ENCODE data around the gene GRK5.

Gene GRK5

GRCh38 chr10:119352042-119352441 is 144.7 kb downstream of the GRK5 start:
- no peak overlapping the region for H3K4me2 ChIP-seq (ENCODE audit: low read depth, low read length, poor library complexity, severe bottlenecking)
- H3K9me3 ChIP-seq (ENCODE audit: insufficient read depth, low read depth, low read length): peaks cover 23% of the 10 kb centered on the region
- no peaks in the 10 kb centered on the region for H3K79me2 ChIP-seq (ENCODE audit: insufficient read depth, low read length)
- peaks cover 26% of the 10 kb centered on the region; the same call in 1 of the 2 replicates for H3K36me3 ChIP-seq (ENCODE audit: insufficient read depth, low read length)
- H2AFZ ChIP-seq (ENCODE audit: low read length): no peak overlapping the region
- no peaks in the 10 kb centered on the region for H4K20me1 ChIP-seq (ENCODE audit: insufficient read depth, low read length, poor library complexity, severe bottlenecking)
- no peaks in the 10 kb centered on the region for H3K9me2 ChIP-seq (replicated peaks; ENCODE audit: low read depth, low read length)
- TF ChIP-seq CTCF (conservative IDR thresholded peaks at IDR 0.05; ENCODE audit: low read length) (peak; percentile 36), EZH2phosphoT487 (IDR thresholded peaks at IDR 0.05; ENCODE audit: borderline replicate concordance) (no peak)
- no peaks in the 10 kb centered on the region for H3K4me1 ChIP-seq (ENCODE audit: insufficient read depth, low read length, poor library complexity, severe bottlenecking)
- H3F3A ChIP-seq (ENCODE audit: low read depth): no peaks in the 10 kb centered on the region
- H3K27me3 ChIP-seq (ENCODE audit: insufficient read depth, low read length, poor library complexity, severe bottlenecking): no peaks in the 10 kb centered on the region
- no peak overlapping the region for H3K4me3 ChIP-seq (ENCODE audit: low read length, poor library complexity, severe bottlenecking)
- H3K9ac ChIP-seq (ENCODE audit: low read depth, low read length, poor library complexity, severe bottlenecking): no peak overlapping the region

DNA sequence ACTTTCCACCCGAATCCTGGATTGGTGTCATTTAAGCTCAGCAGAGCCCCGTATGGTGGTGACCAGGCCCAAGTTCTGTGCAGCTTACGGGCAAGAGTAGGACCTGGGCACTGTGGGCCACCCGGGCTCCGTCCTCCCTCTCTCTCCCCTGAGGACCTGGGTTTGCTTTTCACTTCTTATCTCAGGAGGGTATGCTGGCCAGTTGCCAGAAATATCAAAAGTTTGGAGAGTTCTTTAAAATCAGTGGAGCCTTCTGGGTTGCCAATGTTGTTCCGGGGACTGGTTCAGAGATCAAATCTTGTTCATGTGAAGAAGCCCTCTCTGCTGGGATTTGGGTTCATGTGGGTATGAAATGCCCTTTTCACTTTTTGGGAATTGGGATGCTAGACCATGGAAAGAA is 145.4 kb downstream of the GRK5 start:
- H3K36me3 ChIP-seq (ENCODE audit: insufficient read depth, low read length): peaks cover 26% of the 10 kb centered on the region; the same call in 1 of the 2 replicates
- H3K9me3 ChIP-seq (ENCODE audit: insufficient read depth, low read depth, low read length): peaks cover 23% of the 10 kb centered on the region
- no peaks in the 10 kb centered on the region for H3K27me3 ChIP-seq (ENCODE audit: insufficient read depth, low read length, poor library complexity, severe bottlenecking)
- TF ChIP-seq CTCF (conservative IDR thresholded peaks at IDR 0.05; ENCODE audit: low read length): no peak
- TF ChIP-seq EZH2phosphoT487 (IDR thresholded peaks at IDR 0.05; ENCODE audit: borderline replicate concordance): no peak
- H3K9me2 ChIP-seq (replicated peaks; ENCODE audit: low read depth, low read length): no peaks in the 10 kb centered on the region
- no peaks in the 10 kb centered on the region for H3K4me1 ChIP-seq (ENCODE audit: insufficient read depth, low read length, poor library complexity, severe bottlenecking)
- H3K4me2 ChIP-seq (ENCODE audit: low read depth, low read length, poor library complexity, severe bottlenecking): no peak overlapping the region
- H3K9ac ChIP-seq (ENCODE audit: low read depth, low read length, poor library complexity, severe bottlenecking): no peak overlapping the region
- no peak overlapping the region for H3K4me3 ChIP-seq (ENCODE audit: low read length, poor library complexity, severe bottlenecking)
- no peaks in the 10 kb centered on the region for H4K20me1 ChIP-seq (ENCODE audit: insufficient read depth, low read length, poor library complexity, severe bottlenecking)
- no peak overlapping the region for H2AFZ ChIP-seq (ENCODE audit: low read length)
- H3K79me2 ChIP-seq (ENCODE audit: insufficient read depth, low read length): no peaks in the 10 kb centered on the region
- no peaks in the 10 kb centered on the region for H3F3A ChIP-seq (ENCODE audit: low read depth)

- Histone ChIP-seq H3K9ac (ENCODE audit: low read depth, low read length, poor library complexity, severe bottlenecking) (no peak overlapping the region), H3K9me3 (ENCODE audit: insufficient read depth, low read depth, low read length) (peaks cover 23% of the 10 kb centered on the region), H3K4me2 (ENCODE audit: low read depth, low read length, poor library complexity, severe bottlenecking) (no peak overlapping the region), H3K36me3 (ENCODE audit: insufficient read depth, low read length) (peaks cover 26% of the 10 kb centered on the region; the same call in 1 of the 2 replicates), H3K9me2 (replicated peaks; ENCODE audit: low read depth, low read length) (no peaks in the 10 kb centered on the region), H3K4me1 (ENCODE audit: insufficient read depth, low read length, poor library complexity, severe bottlenecking) (no peaks in the 10 kb centered on the region), H2AFZ (ENCODE audit: low read length) (no peak overlapping the region), H3K79me2 (ENCODE audit: insufficient read depth, low read length) (no peaks in the 10 kb centered on the region), H3K27me3 (ENCODE audit: insufficient read depth, low read length, poor library complexity, severe bottlenecking) (no peaks in the 10 kb centered on the region), H3K4me3 (ENCODE audit: low read length, poor library complexity, severe bottlenecking) (no peak overlapping the region), H4K20me1 (ENCODE audit: insufficient read depth, low read length, poor library complexity, severe bottlenecking) (no peaks in the 10 kb centered on the region), H3F3A (ENCODE audit: low read depth) (no peaks in the 10 kb centered on the region)
- no peak for TF ChIP-seq EZH2phosphoT487 (IDR thresholded peaks at IDR 0.05; ENCODE audit: borderline replicate concordance)
Observed at GRCh38 chr10:119353421-119353820, 146.1 kb downstream of the GRK5 start.

DNA sequence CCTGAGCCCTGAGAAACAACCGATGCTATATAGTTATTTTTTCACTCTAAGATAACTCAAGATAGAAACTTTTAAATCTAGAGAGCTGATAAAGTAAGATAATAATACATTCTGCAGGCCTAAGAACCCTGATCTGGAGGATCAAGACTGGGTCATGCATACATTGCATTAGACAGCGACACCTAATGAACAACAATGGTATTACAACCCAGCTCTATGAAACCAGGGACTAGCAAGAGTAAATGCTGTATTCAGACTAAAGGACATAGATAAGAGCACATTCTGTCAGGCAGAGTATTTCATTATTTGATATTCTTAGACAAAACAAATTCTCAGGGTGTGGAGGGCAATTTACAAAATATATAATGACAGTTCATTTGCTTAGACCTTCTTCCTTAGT is 148.6 kb downstream of the GRK5 start:
- TF ChIP-seq EZH2phosphoT487 (IDR thresholded peaks at IDR 0.05; ENCODE audit: borderline replicate concordance) (no peak), CTCF (conservative IDR thresholded peaks at IDR 0.05; ENCODE audit: low read length) (peak; percentile 67)
- H3F3A ChIP-seq (ENCODE audit: low read depth): no peaks in the 10 kb centered on the region
- no peaks in the 10 kb centered on the region for H3K9me2 ChIP-seq (replicated peaks; ENCODE audit: low read depth, low read length)
- no peaks in the 10 kb centered on the region; the same call in 1 of the 2 replicates for H3K79me2 ChIP-seq (ENCODE audit: insufficient read depth, low read length)
- no peaks in the 10 kb centered on the region for H3K27me3 ChIP-seq (ENCODE audit: insufficient read depth, low read length, poor library complexity, severe bottlenecking)
- H3K4me3 ChIP-seq (ENCODE audit: low read length, poor library complexity, severe bottlenecking): no peak overlapping the region
- H4K20me1 ChIP-seq (ENCODE audit: insufficient read depth, low read length, poor library complexity, severe bottlenecking): no peaks in the 10 kb centered on the region
- H3K4me2 ChIP-seq (ENCODE audit: low read depth, low read length, poor library complexity, severe bottlenecking): no peak overlapping the region
- H3K9ac ChIP-seq (ENCODE audit: low read depth, low read length, poor library complexity, severe bottlenecking): no peak overlapping the region
- H3K9me3 ChIP-seq (ENCODE audit: insufficient read depth, low read depth, low read length): peaks cover 23% of the 10 kb centered on the region
- peaks cover 3% of the 10 kb centered on the region for H3K4me1 ChIP-seq (ENCODE audit: insufficient read depth, low read length, poor library complexity, severe bottlenecking)
- peaks cover 16% of the 10 kb centered on the region; the same call in 1 of the 2 replicates for H3K36me3 ChIP-seq (ENCODE audit: insufficient read depth, low read length)
- H2AFZ ChIP-seq (ENCODE audit: low read length): no peak overlapping the region

Data from Loucy (cell line).